Stimulated activated CD4-positive, alpha-beta T cell treated with anti-CD3 and anti-CD28 coated beads, Interleukin-1b, Interleukin-23, amount 100 ng/mL, for 1 hour (primary cell): ENCODE data around the gene HIVEP3.

Experiments
- DNase-seq, 2 donors: peaks; one replicate each; pipeline ENCODE4 v3.0.0-alpha.2; 2020; ENCODE audit warnings: low read depth in 2 of 2

The HIVEP3 gene

DNA sequence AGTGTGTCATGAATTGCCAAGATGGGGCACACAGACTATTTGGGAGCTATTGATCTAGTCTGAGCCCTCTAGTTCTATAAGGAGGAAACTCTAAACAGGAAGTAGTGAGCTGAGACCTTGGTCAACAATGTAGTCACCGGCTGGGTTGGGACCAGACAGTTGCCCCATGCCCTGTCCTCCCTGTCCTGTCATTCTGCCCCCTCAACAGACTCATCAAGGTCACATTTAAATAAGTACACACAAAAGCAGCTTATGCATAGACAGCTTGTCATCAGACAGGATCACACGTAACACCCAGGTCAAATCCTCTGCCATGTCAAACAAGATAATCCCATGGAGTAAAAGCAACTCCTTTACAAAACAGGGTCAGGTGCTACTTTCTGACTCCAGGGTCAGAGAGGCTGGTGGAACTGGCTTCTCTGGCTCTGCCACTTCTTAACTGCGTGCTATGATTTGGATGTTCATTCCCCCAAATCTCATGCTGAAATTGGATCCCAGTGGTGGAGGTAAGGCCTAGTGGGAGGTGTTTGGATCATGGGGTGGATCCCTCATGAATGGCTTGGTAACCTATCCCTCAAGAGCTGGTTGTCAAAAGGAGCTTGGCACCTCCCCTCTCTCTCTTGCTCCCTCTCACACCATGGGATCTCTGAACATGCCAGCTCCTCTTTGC, 128.9 kb downstream of the HIVEP3 start:
- no peak for DNase-seq

DNA sequence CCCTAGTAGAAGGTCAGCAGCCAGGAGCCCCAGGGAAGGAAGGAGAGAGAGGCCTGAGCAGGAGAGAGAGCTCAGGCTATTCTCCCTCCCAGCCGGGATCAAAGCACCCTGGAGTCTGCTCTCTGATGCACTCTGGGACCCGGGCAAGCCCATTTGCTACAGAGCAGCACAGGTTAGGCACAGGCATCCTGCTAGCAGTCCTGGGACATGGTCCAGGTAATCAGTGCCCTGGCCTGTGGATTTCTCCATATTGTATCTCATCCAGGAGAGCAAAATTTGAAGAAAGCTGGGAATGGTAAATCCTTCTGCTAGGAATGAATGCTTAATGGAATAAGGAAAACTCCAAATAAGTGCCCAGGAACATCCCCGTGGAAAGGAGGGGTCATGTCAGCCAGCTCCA, 130.3 kb downstream of the HIVEP3 start:
- no peak for DNase-seq

DNA sequence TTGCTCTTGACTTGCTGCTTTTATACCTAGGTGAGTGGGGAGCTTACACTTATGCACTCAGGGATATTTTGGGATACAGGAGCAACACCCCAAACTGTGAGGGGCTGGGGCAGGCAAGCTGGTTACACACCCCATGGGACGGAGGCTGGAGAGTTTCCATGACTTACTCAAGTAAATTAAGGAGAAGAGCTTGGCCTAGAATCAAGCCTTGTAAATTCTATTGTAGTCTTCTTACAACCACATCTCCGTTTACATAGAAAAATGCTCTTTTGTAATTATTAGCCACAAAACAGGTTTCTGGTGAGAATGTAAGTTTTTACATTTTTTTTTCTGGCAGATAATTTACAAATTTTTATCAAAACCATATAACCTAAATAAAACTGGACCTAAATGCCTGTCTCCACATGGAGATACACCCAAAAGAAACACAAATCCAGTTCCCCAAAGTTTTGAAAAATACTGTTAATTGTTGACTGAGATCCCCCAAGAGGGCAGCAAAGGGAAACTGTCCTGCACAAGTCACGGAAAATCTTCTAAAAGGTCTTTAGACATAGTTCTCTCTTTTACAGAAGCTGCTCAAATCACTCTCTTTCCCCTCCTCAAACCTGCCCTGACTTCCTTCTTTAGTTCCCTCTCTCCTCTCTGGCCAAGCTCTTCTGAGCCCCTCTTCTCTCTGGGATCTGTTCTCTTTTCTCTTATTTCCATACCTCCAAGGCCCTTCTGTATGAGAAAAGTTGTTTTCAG, 134.0 kb downstream of the HIVEP3 start:
- no peak for DNase-seq

DNA sequence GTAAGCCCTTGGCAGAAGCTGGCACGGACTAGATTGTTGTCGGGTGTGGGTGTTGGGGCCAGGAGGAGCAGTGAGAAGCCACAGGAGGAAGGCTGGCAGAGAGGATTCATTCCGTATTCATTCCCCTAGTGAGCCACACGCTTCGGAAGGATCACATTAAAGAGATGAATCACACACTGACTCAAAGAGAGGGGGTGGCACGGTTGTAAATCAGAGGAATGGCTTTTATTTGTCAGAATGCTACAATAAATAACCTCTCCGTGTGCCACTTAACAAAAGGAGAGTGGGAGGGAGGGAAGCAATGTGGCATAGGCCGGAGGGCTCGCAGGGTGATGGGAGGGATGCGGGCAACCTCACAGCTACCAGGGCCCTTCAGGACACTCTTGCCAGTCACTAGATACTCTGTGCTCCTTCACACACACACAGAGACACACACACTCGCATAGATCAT, 135.5 kb downstream of the HIVEP3 start:
- no peak for DNase-seq

DNA sequence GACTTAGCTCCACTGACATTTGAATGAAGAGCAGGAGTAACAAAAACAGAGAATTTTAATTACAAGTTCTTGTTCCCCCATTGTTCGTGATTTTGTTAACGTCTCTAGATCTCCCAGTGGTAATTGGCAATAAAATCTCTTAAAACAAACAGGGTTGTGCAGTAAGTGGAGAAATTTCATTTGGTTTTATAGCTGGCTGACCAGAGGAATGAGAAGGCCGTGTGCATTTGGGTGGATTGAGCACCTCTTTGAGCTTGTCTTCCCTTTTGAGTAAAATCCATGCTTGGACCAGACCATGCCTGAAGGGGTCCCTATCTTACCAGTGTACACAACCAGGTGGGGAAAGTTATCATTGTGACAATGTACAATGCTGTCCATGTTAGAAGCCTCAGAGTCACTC, 137.8 kb downstream of the HIVEP3 start:
- no peak for DNase-seq

DNA sequence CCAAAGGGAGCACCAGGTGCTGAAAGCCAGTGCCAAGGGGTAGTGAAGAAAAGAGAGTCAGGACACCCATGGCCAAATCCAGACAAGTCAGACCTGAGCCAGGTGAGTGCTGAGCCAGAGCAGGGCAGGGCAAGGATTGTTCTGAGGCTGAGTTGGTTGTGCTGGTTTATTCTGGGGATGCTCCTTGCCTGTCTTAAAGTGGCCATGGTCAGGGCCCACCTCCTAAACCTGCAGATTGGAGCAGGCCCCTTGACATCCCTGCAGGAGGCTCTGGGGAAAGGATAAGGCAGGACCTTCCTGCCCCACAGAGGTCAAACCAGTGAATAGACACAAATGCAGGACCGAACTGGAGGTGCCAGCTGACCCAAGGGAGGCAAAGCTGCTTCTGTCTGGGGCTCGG, 138.4 kb downstream of the HIVEP3 start:
- no peak for DNase-seq

DNA sequence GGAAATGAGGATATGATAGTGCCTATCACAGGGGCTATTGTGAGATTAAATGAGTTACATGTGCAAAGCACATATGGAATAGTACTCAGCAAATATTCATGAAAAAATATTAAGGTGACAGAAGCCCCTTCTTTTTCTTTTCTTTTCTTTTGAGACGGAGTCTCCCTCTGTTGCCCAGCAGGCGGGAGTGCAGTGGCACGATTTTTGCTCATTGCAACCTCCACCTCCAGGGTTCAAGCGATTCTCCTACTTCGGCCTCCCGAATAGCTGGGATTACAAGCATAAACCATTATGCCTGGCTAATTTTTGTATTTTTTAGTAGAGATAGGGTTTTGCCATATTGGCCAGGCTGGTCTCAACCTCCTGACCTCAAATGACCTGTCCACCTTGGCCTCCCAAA, 139.4 kb downstream of the HIVEP3 start:
- no peak for DNase-seq

DNA sequence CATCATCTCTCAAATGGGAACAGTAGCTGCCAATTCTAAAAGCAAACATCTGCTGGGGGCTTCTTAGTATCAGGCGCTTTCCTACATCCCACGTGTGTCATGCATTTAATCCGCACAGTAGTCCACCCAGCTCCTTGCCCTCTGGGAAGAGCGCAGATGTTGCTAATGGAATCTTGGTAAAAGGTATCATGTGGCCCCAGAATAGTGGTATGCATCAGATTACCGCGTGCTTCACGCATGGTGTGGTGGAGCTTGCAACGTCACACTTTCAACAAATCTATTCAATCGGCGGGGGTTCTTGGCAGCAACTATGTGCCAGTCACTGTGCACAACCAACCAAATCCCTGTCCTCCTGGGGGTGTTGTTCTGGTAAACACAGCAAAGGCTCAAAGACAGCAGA, 141.0 kb downstream of the HIVEP3 start:
- DNase-seq: no peak

DNA sequence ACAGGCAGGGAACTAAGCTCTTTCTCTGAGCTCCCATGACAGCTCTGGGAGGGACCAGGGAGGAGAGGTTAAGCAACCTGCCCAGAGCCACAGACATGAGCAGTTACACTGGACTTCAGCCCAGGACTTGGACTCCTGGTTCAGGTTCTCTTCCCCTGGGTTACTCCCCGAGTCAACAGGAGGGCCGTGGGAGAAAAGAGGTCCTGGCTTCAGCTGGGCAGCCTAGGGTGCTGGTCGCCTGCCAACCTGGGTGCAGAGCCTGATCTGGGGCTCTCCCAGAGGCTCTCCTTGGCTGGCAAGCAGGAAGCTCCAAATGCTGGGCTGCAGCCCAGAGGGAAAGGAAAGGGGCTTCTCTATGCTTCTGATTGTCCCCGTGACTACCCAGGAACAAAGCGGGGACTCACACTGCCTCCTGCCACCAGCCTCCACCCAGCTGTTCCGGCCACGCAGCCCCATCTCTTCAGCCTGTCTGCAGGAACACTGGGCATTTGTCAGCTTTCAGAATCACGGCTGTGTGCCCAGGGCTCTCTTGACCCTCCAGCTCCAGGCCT, 141.8 kb downstream of the HIVEP3 start:
- DNase-seq: no peak

DNA sequence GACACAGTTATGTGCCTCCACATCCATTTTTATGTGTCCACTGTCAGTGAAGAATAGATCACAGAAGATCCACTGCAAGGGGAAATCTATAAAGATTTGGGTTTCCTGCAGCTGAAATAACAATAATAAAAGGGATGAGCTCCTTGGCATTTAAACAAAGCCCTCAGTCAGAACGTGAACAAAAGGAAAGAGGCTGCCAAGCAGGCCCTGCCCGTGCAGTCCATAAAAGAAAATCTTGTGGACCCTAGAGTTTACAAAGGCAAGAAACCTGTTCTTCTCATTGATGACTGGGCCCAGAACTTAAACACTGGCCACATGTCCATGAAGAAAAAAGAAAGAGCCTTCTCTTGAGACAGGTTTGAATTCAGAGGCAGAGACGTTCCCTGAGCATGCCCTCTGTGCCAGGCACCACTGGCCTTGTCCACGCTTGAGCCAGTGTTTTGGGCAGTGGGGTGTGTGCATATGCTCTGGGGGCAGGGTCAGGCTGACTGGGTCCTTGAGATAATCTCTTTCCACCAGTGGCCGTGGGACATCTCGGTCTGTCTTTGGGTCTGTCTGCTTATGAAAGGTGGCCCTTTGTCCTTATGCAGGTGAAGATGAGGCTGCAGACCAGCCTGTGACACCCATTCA, 142.7 kb downstream of the HIVEP3 start:
- DNase-seq: no peak

DNA sequence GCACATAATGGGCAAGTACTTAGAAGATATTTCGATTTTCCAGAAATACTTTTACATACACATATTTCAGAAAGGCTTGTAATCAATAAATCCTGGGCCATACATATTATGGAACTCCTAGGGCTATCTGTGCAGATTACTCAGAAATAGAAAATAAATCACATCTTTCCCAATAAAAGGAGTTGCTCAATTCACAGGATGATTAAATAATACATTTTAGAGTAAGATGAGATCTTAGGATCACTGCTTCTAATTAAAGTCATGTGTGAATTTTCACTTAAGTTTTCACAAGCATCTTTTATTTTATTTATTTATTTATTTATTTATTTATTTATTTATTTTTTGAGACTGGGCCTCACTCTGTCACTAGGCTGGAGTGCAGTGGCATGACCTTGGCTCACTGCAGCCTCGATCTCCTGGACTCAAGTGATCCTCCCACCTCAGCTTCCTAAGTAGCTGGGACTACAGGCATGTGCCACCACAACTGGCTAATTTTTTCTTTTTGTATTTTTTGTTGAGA, 144.2 kb downstream of the HIVEP3 start:
- no peak for DNase-seq

DNA sequence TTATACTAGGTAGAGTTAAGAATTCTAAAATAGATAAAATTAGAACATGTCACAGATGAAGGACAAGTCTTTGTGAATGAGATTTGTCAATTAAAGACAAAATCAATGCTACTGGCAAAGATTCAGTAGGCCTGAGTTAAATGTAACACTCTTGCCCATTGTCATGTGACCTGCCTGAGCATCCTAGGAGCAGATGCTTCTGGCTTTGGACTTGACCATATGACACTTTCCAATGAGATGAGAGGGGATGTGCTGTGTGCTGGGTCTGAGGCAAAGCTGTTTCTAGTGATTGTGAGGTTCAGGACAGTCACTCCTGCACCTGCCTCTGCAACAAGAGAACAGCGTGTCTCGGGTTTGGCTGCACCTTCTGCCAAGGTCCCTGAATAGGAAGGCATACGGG, 144.9 kb downstream of the HIVEP3 start:
- no peak for DNase-seq

DNA sequence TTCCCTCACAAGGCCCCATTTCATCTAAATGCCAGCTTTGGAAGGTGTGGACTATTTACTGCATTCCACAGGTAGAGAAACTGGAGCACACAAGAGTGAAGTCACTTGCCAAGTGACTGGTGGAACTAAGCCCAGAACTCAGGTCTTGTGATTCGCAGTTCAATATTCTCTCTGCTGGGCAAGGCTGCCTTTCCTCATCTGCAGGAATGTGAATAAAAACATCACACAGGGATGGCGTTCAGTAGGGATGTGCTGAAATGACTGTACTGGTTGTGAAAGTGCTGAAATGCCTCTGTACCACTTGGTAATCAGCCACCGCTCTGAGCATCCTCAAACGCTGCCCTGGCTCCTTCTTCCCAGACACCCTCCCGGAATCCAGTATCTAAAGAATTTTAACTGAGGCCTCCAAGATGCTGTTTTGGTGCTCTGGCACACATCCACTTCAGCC, 145.6 kb downstream of the HIVEP3 start:
- DNase-seq: no peak

DNA sequence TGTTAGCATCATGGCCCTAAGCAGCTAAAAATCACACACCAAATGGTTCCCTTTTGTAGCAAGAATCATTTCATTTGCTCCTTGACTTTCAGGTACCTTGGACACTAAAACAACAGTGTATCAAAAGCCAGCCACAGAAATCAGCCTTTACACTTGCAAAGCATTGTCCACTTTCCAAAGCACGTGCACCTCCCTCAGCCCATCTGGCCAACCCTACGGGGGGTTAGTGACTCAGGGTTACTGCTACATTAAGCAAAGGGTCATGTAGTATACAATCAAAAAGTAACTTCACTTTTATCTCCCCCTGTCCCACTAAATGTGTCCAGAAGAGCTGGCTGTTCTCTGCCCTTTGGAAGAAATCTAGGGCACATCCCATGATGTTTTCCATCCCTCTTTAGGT, 149.7 kb downstream of the HIVEP3 start:
- no peak for DNase-seq

DNA sequence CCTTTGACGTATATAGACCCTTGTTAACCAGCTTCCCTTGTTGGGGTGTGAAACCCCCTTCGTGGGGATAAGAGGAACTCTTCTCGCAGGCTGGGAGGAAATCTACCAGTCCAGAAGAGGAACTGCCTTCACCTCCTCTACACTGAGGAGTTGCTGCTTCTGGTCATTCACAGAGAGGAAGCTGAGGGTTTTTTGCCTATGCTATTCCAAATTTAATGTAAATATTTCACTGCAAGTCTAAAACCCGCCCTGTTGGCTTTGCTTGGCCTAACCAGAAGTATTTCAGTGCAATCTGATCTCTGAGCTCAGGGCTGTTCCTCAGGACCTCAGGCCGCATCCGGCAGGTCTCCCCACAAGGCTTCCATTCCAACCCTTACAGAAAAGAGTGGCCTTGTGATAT, 150.1 kb downstream of the HIVEP3 start:
- no peak for DNase-seq

DNA sequence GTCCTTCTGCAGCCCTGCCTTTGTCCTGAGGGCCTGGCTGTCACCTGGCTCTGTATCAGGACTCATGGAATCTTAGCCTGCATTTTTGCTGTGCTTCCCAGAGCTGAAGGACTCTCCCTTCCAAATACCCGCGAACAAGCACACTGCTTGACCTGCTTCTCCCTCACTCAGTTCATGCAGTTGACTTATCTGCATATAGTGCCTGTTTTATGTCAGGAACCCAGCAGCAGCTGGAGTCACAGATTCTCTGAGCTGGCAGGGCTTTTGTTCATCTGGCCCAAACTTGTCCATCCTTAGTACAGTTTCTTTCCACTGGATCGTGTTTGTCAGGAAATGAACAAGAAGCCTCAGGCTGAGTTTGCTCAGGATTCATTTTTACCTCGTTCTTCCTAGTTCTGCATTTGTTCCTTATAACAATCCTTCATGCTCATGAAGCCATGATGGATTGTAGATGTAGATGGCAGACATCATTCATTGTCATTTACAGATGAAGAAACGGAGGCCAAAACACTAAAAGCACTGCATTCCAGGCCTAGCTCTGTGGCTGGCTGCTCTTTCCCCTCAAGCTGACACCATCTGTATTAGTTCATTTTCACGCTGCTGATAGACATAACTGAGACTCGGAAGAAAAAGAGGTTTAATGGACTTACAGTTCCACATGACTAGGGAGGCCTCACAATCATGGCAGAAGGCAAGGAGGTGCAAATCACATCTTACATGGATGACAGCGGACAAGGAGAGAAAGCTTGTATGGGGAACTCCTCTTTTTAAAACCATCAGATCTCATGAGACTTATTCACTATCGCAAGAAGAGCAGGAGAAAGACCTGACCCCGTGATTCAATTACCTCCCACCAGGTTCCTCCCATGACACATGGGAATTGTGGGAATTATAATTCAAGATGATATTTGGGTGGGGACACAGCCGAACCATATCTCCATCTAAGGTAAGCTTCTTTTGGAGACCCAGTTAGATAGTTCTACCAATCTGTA, 150.9 kb downstream of the HIVEP3 start:
- no peak for DNase-seq

DNA sequence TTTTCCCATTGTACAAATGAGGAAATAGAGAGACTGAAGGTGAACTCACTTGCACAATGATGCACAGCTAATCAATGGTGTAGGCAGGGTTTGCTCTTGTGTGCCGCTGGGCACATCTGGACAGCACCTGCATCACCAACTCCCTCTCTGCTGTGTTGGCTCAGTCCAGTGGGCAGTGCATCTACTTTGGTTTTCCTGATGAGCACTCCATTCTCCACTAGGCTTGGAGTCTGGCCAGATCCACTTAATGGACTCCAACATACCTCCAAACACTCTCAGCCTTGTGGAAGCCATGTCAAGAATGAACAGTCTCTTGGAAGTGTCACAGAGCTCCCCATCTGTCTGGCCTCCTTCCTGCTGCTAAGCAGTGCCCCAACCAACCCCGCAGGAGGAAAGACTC, 152.2 kb downstream of the HIVEP3 start:
- DNase-seq: no peak

DNA sequence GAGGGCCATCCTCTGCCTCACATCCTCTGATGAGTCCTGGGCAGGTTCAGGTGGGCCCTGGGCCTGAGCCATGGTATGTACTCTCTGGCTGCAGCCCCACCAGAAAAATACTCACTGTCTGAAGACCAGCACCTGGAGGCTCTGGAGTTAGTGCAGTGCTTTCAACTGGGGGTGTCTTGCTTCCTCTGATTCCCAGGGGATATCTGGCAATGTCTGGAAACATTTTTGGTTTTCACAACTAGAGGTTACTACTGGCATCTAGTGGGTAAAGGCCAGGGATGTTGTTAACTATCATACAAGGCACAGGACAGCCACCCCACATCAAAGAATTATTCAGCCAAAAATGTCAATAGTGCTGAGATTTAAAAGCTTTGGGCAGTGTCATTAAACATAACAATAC, 152.7 kb downstream of the HIVEP3 start:
- DNase-seq: no peak

DNA sequence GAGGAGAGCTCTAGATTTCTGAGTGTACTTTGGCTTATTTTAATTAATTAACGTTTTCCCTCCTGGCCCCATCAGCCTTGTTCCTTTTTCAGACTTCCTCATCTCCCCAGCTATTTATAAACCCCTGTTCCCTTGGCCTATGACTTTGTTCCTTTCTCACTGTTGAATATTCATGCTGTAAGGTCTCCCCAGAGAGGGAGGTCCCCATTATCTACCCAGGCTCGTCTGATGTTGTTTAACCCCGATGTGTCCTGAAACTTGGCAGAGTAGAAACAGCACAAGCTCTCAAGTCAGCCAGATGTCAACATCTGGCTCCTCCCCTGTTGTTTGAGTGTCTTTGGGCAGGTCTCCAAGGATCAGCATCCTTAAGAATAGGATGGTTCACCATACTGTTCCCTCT, 153.6 kb downstream of the HIVEP3 start:
- no peak for DNase-seq

DNA sequence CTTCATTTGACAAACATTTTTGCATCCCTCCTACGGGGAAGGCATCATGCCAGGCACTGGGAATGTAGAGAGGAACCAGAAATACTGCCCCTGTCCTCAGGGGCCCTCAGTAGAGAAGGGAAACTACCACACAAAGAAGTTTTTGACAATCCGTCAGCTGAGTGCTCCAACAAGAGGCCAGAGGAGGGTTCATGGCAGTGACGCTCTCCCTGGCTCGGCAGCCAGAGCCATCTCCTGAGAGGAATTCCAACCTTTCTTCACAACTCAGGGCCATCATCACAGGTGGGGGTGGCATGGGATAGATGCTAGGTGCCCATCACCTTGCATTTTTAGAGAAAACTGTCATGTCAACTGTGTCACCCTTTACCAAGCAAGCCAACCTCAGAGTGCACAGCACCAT, 154.1 kb downstream of the HIVEP3 start:
- DNase-seq: no peak

DNA sequence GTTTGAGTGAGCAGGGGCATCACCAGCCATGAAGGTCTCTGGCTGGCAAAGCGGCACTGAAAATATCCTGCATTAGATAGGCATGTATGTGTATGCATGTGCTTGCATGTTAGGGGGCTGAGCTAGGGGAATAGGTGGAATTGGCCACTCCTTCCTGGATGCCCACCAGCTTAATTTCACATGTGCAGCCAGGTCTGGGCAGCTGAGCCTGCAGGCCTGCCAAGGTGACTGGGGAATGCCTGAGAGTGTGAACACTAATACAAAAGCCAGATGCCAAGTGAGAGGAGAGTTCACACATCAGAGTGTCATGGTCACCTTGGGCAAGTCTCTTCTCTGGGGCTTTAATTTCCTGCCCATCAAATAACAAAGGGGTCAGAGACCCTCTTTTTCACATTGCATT, 155.9 kb downstream of the HIVEP3 start:
- no peak for DNase-seq
